ENCODE measurements around the gene CLEC12A. TPM values are rescaled to one million over a fixed set of nuclear protein-coding genes. Genes with fewer than 3 reads are reported as not detected.

Gene CLEC12A
- total RNA-seq (10 to 100 TPM; 15.2 to 59.5 (median 25.8) TPM), polyA plus RNA-seq (10 to 100 TPM in 1 of 3 donors, 1 to 10 TPM in 2; 5.4 to 25.3 (median 5.8) TPM)
- long read RNA-seq, donor 1, partial matches to known transcripts = 5 of 5 reads
- long read RNA-seq, donor 1, other reads (novel, unspliced or antisense) = 0 of 5 reads
- long read RNA-seq, donor 2, partial matches to known transcripts = 0 of 1 reads
- long read RNA-seq, donor 2, other reads (novel, unspliced or antisense) = 0 of 1 reads

DNA sequence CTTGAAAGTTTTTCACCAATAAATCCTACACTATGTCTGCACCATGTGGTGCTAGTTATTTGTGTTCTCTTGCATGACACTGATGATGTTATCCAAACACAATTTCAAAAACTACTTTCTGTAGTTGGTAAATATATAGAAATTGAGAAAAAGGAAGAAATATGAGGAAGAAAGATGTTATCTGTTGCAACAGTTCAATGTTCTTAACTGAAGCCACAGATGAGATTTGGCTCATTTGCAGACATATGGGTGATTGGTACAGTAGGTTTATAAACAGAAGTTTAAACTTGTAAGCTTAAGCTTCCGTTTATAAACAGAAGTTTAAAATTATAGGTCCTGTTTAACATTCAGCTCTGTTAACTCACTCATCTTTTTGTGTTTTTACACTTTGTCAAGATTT, at the start of gene CLEC12A:
CLEC12A (plus strand) TSS at position 229 of the 400 bp plus-strand sequence. CDS start 188 bp downstream, outside the sequence.
- intact Hi-C loops (cut with DNase I; ENCODE audit: low total_unique reads) = no loop called here
- TF ChIP-seq, protein P1, sequence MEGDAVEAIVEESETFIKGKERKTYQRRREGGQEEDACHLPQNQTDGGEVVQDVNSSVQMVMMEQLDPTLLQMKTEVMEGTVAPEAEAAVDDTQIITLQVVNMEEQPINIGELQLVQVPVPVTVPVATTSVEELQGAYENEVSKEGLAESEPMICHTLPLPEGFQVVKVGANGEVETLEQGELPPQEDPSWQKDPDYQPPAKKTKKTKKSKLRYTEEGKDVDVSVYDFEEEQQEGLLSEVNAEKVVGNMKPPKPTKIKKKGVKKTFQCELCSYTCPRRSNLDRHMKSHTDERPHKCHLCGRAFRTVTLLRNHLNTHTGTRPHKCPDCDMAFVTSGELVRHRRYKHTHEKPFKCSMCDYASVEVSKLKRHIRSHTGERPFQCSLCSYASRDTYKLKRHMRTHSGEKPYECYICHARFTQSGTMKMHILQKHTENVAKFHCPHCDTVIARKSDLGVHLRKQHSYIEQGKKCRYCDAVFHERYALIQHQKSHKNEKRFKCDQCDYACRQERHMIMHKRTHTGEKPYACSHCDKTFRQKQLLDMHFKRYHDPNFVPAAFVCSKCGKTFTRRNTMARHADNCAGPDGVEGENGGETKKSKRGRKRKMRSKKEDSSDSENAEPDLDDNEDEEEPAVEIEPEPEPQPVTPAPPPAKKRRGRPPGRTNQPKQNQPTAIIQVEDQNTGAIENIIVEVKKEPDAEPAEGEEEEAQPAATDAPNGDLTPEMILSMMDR (IDR thresholded peaks at IDR 0.05 in 8 of 11, conservative IDR thresholded peaks at IDR 0.05 in 3 of 11) = no peak
- TF ChIP-seq POLR2AphosphoS5 (IDR thresholded peaks at IDR 0.05) = no peak
- TF ChIP-seq POLR2A (IDR thresholded peaks at IDR 0.05) = no peak
- WGBS, 5 donors = 27 to 38% (median 34%) methylated on average over 1 of the region's 1 CpG
- peaks cover 0 to 9% (median 7%) of the 10 kb centered on the region in 8 donors for H3K9me3 ChIP-seq
- DNase-seq = no peak
- peaks cover 0 to 18% (median 0%) of the 10 kb centered on the region in 6 donors for H3K4me1 ChIP-seq
- peak within 1 kb of the TSS in 7 of 8 donors; percentile 23 to 75 (median 61) for H3K27ac ChIP-seq
- H3K27me3 ChIP-seq (replicated peaks in 1 of 7) = no peaks in the 10 kb centered on the region
- H3K4me3 ChIP-seq = peak within 1 kb of the TSS in 3 of 8 donors; percentile 2 to 42 (median 7)
- H3K36me3 ChIP-seq = no peaks in the 10 kb centered on the region

DNA sequence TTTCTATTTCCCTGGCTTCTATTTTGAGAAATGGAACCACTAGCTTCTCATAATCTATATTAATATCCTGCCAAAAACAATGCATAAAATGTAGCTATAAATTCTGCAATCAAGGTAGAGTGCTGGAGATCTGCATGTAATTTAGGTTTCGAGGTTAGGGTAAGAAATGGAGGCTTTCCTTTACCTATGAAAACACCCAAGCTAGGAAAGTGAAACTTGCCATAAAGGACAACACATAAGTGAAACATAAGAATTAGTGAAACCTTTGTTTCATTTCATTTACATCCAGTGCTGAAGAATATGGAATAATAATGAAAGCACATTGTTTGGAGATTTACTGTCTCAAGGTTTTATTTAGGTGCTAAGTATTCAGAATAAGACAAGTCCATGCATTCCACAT, 48.8 kb upstream of the CLEC12A start:
- DNase-seq = no peak
- Histone ChIP-seq H3K4me3 (no peak overlapping the region), H3K9me3 (peaks cover 0 to 4% (median 0%) of the 10 kb centered on the region in 8 donors), H3K36me3 (no peaks in the 10 kb centered on the region), H3K27me3 (replicated peaks in 1 of 7) (no peaks in the 10 kb centered on the region), H3K4me1 (peaks cover 0 to 10% (median 0%) of the 10 kb centered on the region in 6 donors), H3K27ac (no peak overlapping the region)
- TF ChIP-seq, protein P1 (IDR thresholded peaks at IDR 0.05 in 8 of 11, conservative IDR thresholded peaks at IDR 0.05 in 3 of 11) = no peak
- no peak for TF ChIP-seq POLR2AphosphoS5 (IDR thresholded peaks at IDR 0.05)
- TF ChIP-seq POLR2A (IDR thresholded peaks at IDR 0.05) = no peak
- intact Hi-C loops (cut with DNase I; ENCODE audit: low total_unique reads) = no loop called here
- WGBS, 5 donors = 76 to 98% (median 82%) methylated on average over 1 of the region's 1 CpG

DNA sequence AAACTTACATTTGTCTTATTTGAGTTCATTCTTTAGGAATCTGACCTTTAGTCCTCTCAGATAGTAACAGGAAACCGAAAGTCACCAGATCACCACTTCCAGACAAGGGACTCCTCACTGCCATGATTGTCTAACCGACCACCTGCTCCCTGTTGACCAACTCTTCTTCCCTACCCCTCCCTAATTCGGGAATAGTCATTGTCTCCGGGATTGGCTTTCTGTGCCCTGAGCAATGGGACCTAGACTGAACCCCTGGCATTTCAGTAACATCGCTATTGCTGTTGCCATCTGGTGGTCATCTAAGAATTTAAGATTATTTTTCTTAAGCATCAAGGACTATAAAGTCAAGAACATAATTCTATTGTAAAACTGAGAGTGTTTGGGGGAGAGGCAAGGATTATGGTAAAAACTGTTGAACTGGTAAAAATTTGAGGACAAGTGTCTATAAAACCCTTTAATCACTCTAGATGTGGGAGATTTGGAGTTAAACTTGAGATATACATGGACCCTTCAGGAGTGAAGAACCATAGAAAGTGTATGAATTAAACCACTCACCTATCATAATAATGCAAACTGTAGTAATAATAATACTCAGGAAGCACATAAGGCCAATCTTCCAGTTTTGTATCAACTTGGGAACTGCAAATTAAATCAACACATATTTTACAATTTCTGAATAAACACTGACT, 45.4 kb upstream of the CLEC12A start:
- Histone ChIP-seq H3K4me3 (peak overlapping the region in 2 of 8 donors; percentile 3 to 49), H3K36me3 (no peaks in the 10 kb centered on the region), H3K27ac (no peak overlapping the region), H3K9me3 (no peaks in the 10 kb centered on the region), H3K27me3 (replicated peaks in 1 of 7) (no peaks in the 10 kb centered on the region), H3K4me1 (peaks cover 0 to 10% (median 0%) of the 10 kb centered on the region in 6 donors)
- 8 to 20% (median 14%) methylated on average over 5 of the region's 5 CpGs for WGBS, 5 donors
- intact Hi-C loops (cut with DNase I; ENCODE audit: low total_unique reads) = loop anchor here (2.0 kb wide), 2 partner anchors 111 to 175 kb away; no protein-coding TSS in a partner anchor
- TF ChIP-seq, protein P1 (IDR thresholded peaks at IDR 0.05 in 8 of 11, conservative IDR thresholded peaks at IDR 0.05 in 3 of 11) = peak in 9 of 11 experiments; percentile 11 to 62 (median 48)
- TF ChIP-seq POLR2A (IDR thresholded peaks at IDR 0.05) = no peak
- TF ChIP-seq POLR2AphosphoS5 (IDR thresholded peaks at IDR 0.05) = no peak
- DNase-seq = no peak

GRCh38 chr12:9926876-9927275, 44.3 kb upstream of the CLEC12A start:
- WGBS, 5 donors = 85 to 93% (median 91%) methylated on average over 3 of the region's 3 CpGs
- H3K27ac ChIP-seq = no peak overlapping the region
- H3K4me3 ChIP-seq = no peak overlapping the region
- DNase-seq = no peak
- intact Hi-C loops (cut with DNase I; ENCODE audit: low total_unique reads) = loop anchor here (2.0 kb wide), 1 partner anchor 176 kb away; no protein-coding TSS in a partner anchor
- no peaks in the 10 kb centered on the region for H3K9me3 ChIP-seq
- H3K4me1 ChIP-seq = peaks cover 0 to 10% (median 0%) of the 10 kb centered on the region in 6 donors
- H3K36me3 ChIP-seq = no peaks in the 10 kb centered on the region
- no peaks in the 10 kb centered on the region for H3K27me3 ChIP-seq (replicated peaks in 1 of 7)
- TF ChIP-seq POLR2A (IDR thresholded peaks at IDR 0.05) (no peak), POLR2AphosphoS5 (IDR thresholded peaks at IDR 0.05) (no peak)
- TF ChIP-seq, protein P1 (IDR thresholded peaks at IDR 0.05 in 8 of 11, conservative IDR thresholded peaks at IDR 0.05 in 3 of 11) = no peak
